Measurements from ENCODE around the gene PTPRC.

PTPRC gene

GRCh38 chr1:198601936-198602889, 36.6 kb upstream of the PTPRC start:
- H3K79me2 ChIP-seq (ENCODE audit: insufficient read depth, low read depth) = no peaks in the 10 kb centered on the region
- no peaks in the 10 kb centered on the region for H3K27me3 ChIP-seq (ENCODE audit: insufficient read depth, low read depth)
- H3K36me3 ChIP-seq (ENCODE audit: insufficient read depth) = no peaks in the 10 kb centered on the region
- no peak for TF ChIP-seq CTCF (conservative IDR thresholded peaks at IDR 0.05; ENCODE audit: low read depth, low read length)
- H3K4me3 ChIP-seq (IDR thresholded peaks at IDR 0.05; ENCODE audit: insufficient read depth, low read depth, low read length) = no peak overlapping the region
- no peak overlapping the region for H3K4me2 ChIP-seq
- H3K27ac ChIP-seq = no peak overlapping the region
- peaks cover 9% of the 10 kb centered on the region for H3K4me1 ChIP-seq (ENCODE audit: low read depth, poor library complexity, severe bottlenecking)
- no peaks in the 10 kb centered on the region for H4K20me1 ChIP-seq (ENCODE audit: insufficient read depth)
- no peak overlapping the region for H3K9ac ChIP-seq
- no peak overlapping the region for H2AFZ ChIP-seq (ENCODE audit: low read depth)

GRCh38 chr1:198604975-198605374, 33.9 kb upstream of the PTPRC start:
- no peak overlapping the region for H3K4me2 ChIP-seq
- H3K4me3 ChIP-seq (IDR thresholded peaks at IDR 0.05; ENCODE audit: insufficient read depth, low read depth, low read length) = no peak overlapping the region
- TF ChIP-seq CTCF (conservative IDR thresholded peaks at IDR 0.05; ENCODE audit: low read depth, low read length) = no peak
- H3K27ac ChIP-seq = no peak overlapping the region
- H3K27me3 ChIP-seq (ENCODE audit: insufficient read depth, low read depth) = no peaks in the 10 kb centered on the region
- H2AFZ ChIP-seq (ENCODE audit: low read depth) = no peak overlapping the region
- no peak overlapping the region for H3K9ac ChIP-seq
- no peaks in the 10 kb centered on the region for H4K20me1 ChIP-seq (ENCODE audit: insufficient read depth)
- H3K4me1 ChIP-seq (ENCODE audit: low read depth, poor library complexity, severe bottlenecking) = peaks cover 7% of the 10 kb centered on the region
- H3K36me3 ChIP-seq (ENCODE audit: insufficient read depth) = no peaks in the 10 kb centered on the region
- no peaks in the 10 kb centered on the region for H3K79me2 ChIP-seq (ENCODE audit: insufficient read depth, low read depth)

GRCh38 chr1:198605406-198605805, 33.4 kb upstream of the PTPRC start:
- Histone ChIP-seq H3K9ac (no peak overlapping the region), H3K4me2 (no peak overlapping the region)

GRCh38 chr1:198606020-198606438, 32.8 kb upstream of the PTPRC start:
- H3K36me3 ChIP-seq (ENCODE audit: insufficient read depth) = no peaks in the 10 kb centered on the region
- no peaks in the 10 kb centered on the region for H3K79me2 ChIP-seq (ENCODE audit: insufficient read depth, low read depth)
- H3K27me3 ChIP-seq (ENCODE audit: insufficient read depth, low read depth) = no peaks in the 10 kb centered on the region
- no peak overlapping the region for H3K4me2 ChIP-seq
- H3K4me1 ChIP-seq (ENCODE audit: low read depth, poor library complexity, severe bottlenecking) = peaks cover 18% of the 10 kb centered on the region
- no peak for TF ChIP-seq CTCF (conservative IDR thresholded peaks at IDR 0.05; ENCODE audit: low read depth, low read length)
- H4K20me1 ChIP-seq (ENCODE audit: insufficient read depth) = no peaks in the 10 kb centered on the region
- H3K4me3 ChIP-seq (IDR thresholded peaks at IDR 0.05; ENCODE audit: insufficient read depth, low read depth, low read length) = no peak overlapping the region
- H2AFZ ChIP-seq (ENCODE audit: low read depth) = no peak overlapping the region
- H3K27ac ChIP-seq = no peak overlapping the region
- no peak overlapping the region for H3K9ac ChIP-seq

More at GRCh38 chr1:198605406-198605805, 33.4 kb upstream of the PTPRC start:
- H3K36me3 ChIP-seq (ENCODE audit: insufficient read depth) = no peaks in the 10 kb centered on the region
- no peaks in the 10 kb centered on the region for H4K20me1 ChIP-seq (ENCODE audit: insufficient read depth)
- no peak overlapping the region for H2AFZ ChIP-seq (ENCODE audit: low read depth)
- H3K4me3 ChIP-seq (IDR thresholded peaks at IDR 0.05; ENCODE audit: insufficient read depth, low read depth, low read length) = no peak overlapping the region
- peaks cover 12% of the 10 kb centered on the region for H3K4me1 ChIP-seq (ENCODE audit: low read depth, poor library complexity, severe bottlenecking)
- H3K27ac ChIP-seq = no peak overlapping the region
- no peak for TF ChIP-seq CTCF (conservative IDR thresholded peaks at IDR 0.05; ENCODE audit: low read depth, low read length)
- no peaks in the 10 kb centered on the region for H3K79me2 ChIP-seq (ENCODE audit: insufficient read depth, low read depth)
- no peaks in the 10 kb centered on the region for H3K27me3 ChIP-seq (ENCODE audit: insufficient read depth, low read depth)

All from KMS-11 (cell line).